ENCODE data around the gene WWP2.

DNA sequence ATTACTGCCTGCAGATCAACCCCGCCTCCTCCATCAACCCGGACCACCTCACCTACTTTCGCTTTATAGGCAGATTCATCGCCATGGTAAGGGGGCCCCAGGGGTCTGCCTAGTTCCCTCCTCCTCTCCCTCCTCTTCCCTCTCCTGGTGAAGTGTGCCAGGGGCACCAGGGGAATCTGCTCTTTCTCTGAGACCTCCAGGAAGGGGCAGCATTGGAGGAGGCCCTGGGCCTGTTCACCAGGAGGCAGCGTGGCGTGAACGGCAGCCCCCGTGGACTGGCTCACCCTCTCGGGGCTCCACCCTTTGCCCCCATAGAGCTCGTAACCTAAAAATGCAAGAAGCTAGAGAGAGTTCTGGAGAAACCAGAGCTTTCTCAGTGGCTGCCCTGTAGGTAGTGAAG lies 171.9 kb downstream of the WWP2 start:
- TF ChIP-seq, protein P1, sequence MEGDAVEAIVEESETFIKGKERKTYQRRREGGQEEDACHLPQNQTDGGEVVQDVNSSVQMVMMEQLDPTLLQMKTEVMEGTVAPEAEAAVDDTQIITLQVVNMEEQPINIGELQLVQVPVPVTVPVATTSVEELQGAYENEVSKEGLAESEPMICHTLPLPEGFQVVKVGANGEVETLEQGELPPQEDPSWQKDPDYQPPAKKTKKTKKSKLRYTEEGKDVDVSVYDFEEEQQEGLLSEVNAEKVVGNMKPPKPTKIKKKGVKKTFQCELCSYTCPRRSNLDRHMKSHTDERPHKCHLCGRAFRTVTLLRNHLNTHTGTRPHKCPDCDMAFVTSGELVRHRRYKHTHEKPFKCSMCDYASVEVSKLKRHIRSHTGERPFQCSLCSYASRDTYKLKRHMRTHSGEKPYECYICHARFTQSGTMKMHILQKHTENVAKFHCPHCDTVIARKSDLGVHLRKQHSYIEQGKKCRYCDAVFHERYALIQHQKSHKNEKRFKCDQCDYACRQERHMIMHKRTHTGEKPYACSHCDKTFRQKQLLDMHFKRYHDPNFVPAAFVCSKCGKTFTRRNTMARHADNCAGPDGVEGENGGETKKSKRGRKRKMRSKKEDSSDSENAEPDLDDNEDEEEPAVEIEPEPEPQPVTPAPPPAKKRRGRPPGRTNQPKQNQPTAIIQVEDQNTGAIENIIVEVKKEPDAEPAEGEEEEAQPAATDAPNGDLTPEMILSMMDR (optimal IDR thresholded peaks at IDR 0.05 in 1 of 3, IDR thresholded peaks at IDR 0.05 in 1 of 3, conservative IDR thresholded peaks at IDR 0.05 in 1 of 3; ENCODE audit: extremely low read depth in 1 of 3, insufficient read depth in 2 of 3, low read length in 3 of 3): no peak
- no peak for TF ChIP-seq EZH2 (IDR thresholded peaks at IDR 0.05; ENCODE audit: low read length)

Measured in keratinocyte (primary cell).